Prostate gland (tissue), 2 donors: ENCODE data around the gene GPATCH8.

Source experiments
- POLR2A ChIP-seq: fragments of 450-650 bp; IDR thresholded peaks from one replicate; pipeline ENCODE4 v1.6.1; 2016; ENCODE audit warnings: antibody characterized with exemption, mild to moderate bottlenecking
- TF ChIP-seq, protein P1 (sequence below), 4 experiments: fragments of 200-600 bp in 2 of 4; fragments of 450-650 bp in 2 of 4; sonication (generic) in 2 of 4; IDR thresholded peaks; 1 replicate in 3 of 4; 2 replicates in 1 of 4; pipeline ENCODE4 v1.5.1; 2016 to 2019; ENCODE audit warnings: antibody characterized with exemption in 4 of 4, mild to moderate bottlenecking in 2 of 4, moderate library complexity in 2 of 4

GRCh38 chr17:44540246-44541084 lies 37.3 kb upstream of the GPATCH8 start:
- TF ChIP-seq POLR2A = no peak
- TF ChIP-seq, protein P1, sequence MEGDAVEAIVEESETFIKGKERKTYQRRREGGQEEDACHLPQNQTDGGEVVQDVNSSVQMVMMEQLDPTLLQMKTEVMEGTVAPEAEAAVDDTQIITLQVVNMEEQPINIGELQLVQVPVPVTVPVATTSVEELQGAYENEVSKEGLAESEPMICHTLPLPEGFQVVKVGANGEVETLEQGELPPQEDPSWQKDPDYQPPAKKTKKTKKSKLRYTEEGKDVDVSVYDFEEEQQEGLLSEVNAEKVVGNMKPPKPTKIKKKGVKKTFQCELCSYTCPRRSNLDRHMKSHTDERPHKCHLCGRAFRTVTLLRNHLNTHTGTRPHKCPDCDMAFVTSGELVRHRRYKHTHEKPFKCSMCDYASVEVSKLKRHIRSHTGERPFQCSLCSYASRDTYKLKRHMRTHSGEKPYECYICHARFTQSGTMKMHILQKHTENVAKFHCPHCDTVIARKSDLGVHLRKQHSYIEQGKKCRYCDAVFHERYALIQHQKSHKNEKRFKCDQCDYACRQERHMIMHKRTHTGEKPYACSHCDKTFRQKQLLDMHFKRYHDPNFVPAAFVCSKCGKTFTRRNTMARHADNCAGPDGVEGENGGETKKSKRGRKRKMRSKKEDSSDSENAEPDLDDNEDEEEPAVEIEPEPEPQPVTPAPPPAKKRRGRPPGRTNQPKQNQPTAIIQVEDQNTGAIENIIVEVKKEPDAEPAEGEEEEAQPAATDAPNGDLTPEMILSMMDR (IDR thresholded peaks at IDR 0.05) = no peak
